Nephron progenitor cell (in vitro differentiated cells): ENCODE data around the gene SLC24A4.

Experiments used
- DNase-seq: peaks from one replicate; pipeline ENCODE4 v3.0.0; 2021
- H3K27ac Mint-ChIP-seq: 2 replicates; pipeline ENCODE4 v1.8.0; 2021; ENCODE audit warnings: mild to moderate bottlenecking, moderate library complexity, mixed read lengths
- H3K27me3 Mint-ChIP-seq: 2 replicates; pipeline ENCODE4 v1.8.0; 2021; ENCODE audit warnings: mild to moderate bottlenecking, low read depth, mixed read lengths; ENCODE audit not compliant: poor library complexity
- H3K36me3 Mint-ChIP-seq: 2 replicates; pipeline ENCODE4 v1.8.0; 2021; ENCODE audit warnings: low read depth, mixed read lengths
- H3K4me1 Mint-ChIP-seq: 2 replicates; pipeline ENCODE4 v1.8.0; 2021; ENCODE audit warnings: mixed read lengths
- H3K4me3 Mint-ChIP-seq: 2 replicates; pipeline ENCODE4 v1.8.0; 2021; ENCODE audit warnings: mild to moderate bottlenecking, moderate library complexity, mixed read lengths
- H3K9me3 Mint-ChIP-seq: 2 replicates; pipeline ENCODE4 v1.8.0; 2021; ENCODE audit warnings: mild to moderate bottlenecking, moderate library complexity, mixed read lengths
- TF ChIP-seq, protein P1 (sequence below): fragments of 200-600 bp; sonication (generic); IDR thresholded peaks from 2 replicates; pipeline ENCODE4 v1.5.0; 2021; ENCODE audit warnings: antibody characterized with exemption

Gene SLC24A4

DNA sequence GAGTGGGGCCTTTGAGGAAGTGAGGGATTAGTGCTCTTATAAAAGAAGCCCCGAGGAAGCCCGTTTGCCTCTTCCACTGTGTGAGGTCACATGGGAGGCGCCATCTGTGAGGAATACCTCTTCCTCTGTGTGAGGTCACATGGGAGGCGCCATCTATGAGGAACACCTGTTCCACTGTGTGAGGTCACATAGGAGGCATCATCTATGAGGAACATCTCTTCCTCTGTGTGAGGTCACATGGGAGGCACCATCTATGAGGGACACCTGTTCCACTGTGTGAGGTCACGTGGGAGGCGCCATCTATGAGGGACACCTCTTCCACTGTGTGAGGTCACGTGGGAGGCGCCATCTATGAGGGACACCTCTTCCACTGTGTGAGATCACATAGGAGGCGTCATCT, 69.7 kb downstream of the SLC24A4 start:
- H3K27me3 Mint-ChIP-seq, result peaks cover 6% of the 10 kb centered on the region
- TF ChIP-seq, protein P1, sequence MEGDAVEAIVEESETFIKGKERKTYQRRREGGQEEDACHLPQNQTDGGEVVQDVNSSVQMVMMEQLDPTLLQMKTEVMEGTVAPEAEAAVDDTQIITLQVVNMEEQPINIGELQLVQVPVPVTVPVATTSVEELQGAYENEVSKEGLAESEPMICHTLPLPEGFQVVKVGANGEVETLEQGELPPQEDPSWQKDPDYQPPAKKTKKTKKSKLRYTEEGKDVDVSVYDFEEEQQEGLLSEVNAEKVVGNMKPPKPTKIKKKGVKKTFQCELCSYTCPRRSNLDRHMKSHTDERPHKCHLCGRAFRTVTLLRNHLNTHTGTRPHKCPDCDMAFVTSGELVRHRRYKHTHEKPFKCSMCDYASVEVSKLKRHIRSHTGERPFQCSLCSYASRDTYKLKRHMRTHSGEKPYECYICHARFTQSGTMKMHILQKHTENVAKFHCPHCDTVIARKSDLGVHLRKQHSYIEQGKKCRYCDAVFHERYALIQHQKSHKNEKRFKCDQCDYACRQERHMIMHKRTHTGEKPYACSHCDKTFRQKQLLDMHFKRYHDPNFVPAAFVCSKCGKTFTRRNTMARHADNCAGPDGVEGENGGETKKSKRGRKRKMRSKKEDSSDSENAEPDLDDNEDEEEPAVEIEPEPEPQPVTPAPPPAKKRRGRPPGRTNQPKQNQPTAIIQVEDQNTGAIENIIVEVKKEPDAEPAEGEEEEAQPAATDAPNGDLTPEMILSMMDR, result no peak
- H3K4me1 Mint-ChIP-seq, result peaks cover 23% of the 10 kb centered on the region
- DNase-seq, result no peak
- H3K27ac Mint-ChIP-seq, result no peak overlapping the region
- H3K9me3 Mint-ChIP-seq, result no peaks in the 10 kb centered on the region
- no peak overlapping the region for H3K4me3 Mint-ChIP-seq
- no peaks in the 10 kb centered on the region for H3K36me3 Mint-ChIP-seq

DNA sequence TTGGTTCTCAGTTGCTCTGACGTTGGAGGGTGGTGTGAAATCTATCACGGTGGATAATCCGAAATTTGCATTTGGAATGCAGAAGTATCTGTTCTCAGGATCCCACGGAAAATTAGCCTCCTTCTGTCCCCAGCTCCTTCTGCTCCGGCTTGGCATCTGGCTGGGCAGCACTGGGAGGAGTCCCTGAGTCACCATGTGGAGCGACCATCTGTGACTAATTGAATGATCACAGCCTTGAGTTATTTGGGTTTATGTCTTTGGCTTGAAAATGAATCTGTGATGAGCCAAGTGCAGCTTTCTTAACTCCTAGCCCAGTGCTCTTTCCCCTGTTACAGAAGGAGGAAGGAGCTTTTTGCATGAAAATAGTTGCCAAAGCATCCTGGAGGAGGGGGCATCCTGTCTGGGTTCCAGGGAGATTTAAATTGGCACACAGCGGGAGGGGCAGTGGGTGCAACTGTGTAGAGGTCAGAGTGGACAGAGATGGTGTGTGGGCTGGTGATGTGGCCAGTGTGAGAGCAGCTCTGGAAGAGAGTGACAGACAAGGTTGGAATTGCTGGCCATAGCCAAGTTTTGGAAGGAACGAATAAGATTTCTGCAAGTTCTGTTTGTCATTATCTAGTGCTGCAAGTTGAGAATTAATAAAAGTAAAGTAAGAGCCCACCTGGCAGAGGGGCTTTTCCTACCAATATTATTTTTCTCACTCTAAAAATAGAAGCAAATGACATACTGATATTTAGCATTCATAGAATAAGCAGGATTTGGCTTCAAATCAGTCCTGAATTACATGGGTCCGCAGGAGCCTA, 74.4 kb downstream of the SLC24A4 start:
- no peak for DNase-seq
- no peak overlapping the region for H3K4me3 Mint-ChIP-seq
- TF ChIP-seq, protein P1, result no peak
- H3K4me1 Mint-ChIP-seq, result peaks cover 12% of the 10 kb centered on the region
- peaks cover 9% of the 10 kb centered on the region for H3K27me3 Mint-ChIP-seq
- no peaks in the 10 kb centered on the region for H3K36me3 Mint-ChIP-seq
- H3K27ac Mint-ChIP-seq, result no peak overlapping the region
- peaks cover 2% of the 10 kb centered on the region for H3K9me3 Mint-ChIP-seq

DNA sequence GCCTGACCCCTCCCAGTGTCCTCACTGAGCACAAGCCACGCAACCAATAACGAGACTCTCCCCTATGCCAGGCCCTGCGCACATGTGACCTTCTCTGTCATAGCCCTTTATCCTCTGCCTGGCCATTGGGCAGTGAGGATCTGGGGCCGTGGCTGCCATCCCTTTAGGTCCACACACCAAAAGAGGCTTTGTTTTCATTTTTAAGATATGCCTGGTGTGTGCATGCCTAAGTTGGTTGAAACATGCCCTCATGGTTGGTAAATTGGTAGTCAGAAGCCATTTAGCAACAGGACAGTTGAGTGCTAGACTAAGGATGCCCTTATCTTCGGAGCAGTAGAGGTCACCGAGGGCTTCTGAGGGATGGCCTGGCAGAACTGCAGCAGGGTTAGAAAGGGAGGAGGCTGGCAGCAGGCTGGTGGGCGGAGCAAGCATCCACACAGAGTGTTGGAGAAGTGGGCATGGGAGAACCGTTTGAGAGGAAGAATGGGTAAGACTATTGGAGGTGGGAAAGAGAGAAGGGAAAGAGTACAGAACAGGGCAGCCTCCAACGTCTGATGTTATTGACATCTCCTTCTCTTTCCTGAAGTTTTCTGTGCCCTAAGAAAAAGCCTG, 75.1 kb downstream of the SLC24A4 start:
- no peaks in the 10 kb centered on the region for H3K36me3 Mint-ChIP-seq
- peaks cover 5% of the 10 kb centered on the region for H3K9me3 Mint-ChIP-seq
- DNase-seq, result no peak
- H3K4me3 Mint-ChIP-seq, result no peak overlapping the region
- peaks cover 12% of the 10 kb centered on the region for H3K4me1 Mint-ChIP-seq
- TF ChIP-seq, protein P1, result no peak
- no peak overlapping the region for H3K27ac Mint-ChIP-seq
- peaks cover 9% of the 10 kb centered on the region for H3K27me3 Mint-ChIP-seq

DNA sequence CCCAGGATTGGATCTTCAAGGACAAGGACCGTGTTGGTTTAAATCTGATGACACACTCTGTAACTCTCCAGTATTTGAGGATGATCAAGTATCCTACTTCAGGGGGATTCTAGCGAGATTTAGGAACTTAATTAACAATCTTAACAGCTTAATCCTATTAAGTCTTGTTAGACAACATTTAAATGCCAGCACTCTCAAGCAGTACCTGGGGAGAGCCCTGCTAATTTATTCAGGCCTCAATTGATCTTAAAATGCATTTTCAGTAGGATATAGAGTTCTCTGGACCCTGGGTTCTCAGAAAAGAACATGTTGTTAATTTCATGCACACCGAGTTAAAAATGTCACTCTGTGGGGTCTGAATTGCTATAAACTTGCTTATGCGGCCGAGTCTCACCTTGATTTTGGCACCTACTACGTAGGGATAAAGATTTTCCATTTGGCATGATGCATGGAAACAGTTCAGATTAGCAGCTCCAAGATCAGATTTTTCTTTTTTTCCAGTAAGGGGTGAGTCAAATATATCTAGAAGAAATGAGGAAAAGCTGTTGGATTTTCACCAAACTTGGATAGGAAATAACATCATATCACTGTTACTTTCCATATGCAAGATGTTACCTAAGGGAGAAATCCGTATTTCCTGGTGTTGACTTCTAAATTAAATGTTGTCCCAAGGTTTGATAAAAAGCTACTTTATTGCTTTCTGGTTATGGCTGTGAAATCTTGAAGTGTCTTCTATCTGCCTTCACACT, 76.1 kb downstream of the SLC24A4 start:
- TF ChIP-seq, protein P1, result no peak
- peaks cover 9% of the 10 kb centered on the region for H3K27me3 Mint-ChIP-seq
- peaks cover 5% of the 10 kb centered on the region for H3K9me3 Mint-ChIP-seq
- H3K27ac Mint-ChIP-seq, result no peak overlapping the region
- no peak for DNase-seq
- H3K36me3 Mint-ChIP-seq, result no peaks in the 10 kb centered on the region
- no peak overlapping the region for H3K4me3 Mint-ChIP-seq
- peaks cover 12% of the 10 kb centered on the region for H3K4me1 Mint-ChIP-seq

DNA sequence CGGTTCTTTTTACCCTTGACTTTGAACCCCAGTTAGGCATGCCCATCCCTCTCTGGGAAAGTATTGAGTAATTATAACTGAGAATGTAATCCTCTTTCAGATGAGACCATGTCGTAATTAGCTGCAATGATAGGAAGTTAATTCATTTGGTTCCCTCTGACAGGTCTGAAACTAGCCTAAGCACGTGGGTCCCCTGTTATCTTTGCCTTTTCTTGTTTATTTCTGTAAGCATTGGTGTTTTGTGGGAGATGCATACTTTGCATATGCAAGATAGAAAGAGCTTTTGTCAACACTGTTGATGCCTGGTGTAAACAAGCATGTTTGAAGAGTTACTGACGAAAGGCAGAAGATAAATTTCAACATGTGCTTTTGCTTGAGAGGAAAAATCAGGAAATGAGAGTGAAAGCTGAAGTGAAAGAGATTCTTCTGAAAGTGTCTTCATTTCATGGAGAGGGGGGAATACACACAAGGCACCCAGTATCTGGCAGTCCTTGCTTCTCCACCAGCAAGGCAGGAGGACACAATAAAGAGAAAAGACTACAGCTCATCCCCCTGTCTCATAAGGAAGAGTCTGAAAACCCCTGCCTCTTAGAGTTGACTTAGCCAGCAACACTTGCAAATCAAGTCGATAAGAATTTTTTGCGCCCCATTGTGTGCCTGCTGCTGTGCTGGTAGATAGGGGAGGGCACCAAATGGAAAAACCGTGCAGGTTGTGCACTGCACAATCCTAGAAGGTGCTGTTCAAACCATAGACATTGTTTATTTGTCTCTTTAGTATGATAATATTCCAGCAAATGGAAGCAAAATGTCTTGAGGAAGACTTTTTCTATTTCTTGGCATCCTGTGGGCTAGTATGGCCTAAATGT, 77.8 kb downstream of the SLC24A4 start:
- H3K4me1 Mint-ChIP-seq, result peaks cover 11% of the 10 kb centered on the region
- no peak overlapping the region for H3K4me3 Mint-ChIP-seq
- H3K9me3 Mint-ChIP-seq, result peaks cover 12% of the 10 kb centered on the region
- H3K36me3 Mint-ChIP-seq, result no peaks in the 10 kb centered on the region
- TF ChIP-seq, protein P1, result no peak
- H3K27me3 Mint-ChIP-seq, result peaks cover 13% of the 10 kb centered on the region
- no peak overlapping the region for H3K27ac Mint-ChIP-seq
- DNase-seq, result no peak
